Stimulated activated CD8-positive, alpha-beta memory T cell treated with anti-CD3 and anti-CD28 coated beads, Interleukin-4, amount 100 ng/mL, for 1 hour (primary cell): ENCODE measurements around the gene F2R.
"Not testable (repeated sequence)": the region's sequence is repeated elsewhere in the genome, so short reads cannot be mapped to it uniquely, and the experiment has no call there.

ENCODE experiments used
- DNase-seq, 2 donors: peaks; one replicate each; pipeline ENCODE4 v3.0.0-alpha.2; 2020; ENCODE audit warnings: low read depth in 2 of 2, low spot score in 1 of 2

Gene F2R

DNA sequence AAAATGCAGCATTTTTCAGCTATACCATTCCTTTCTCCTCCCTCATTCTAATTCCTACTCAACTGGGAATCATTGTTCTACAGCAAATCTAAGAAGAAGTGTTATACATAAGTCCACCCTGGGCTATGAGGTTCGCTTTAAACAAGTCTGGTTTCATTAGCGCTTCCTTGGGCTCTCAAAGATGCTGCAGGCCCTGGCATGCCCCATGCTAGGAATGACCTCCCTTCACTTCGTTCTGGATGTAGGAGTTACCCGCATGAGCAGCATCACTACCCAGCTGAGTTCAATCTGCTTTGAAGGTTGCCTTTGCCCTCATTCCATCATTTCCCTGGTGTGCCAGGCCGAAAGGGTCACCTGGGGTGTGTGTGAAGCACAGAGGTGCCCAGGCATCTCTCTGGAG, 35.4 kb downstream of the F2R start:
- no peak for DNase-seq

DNA sequence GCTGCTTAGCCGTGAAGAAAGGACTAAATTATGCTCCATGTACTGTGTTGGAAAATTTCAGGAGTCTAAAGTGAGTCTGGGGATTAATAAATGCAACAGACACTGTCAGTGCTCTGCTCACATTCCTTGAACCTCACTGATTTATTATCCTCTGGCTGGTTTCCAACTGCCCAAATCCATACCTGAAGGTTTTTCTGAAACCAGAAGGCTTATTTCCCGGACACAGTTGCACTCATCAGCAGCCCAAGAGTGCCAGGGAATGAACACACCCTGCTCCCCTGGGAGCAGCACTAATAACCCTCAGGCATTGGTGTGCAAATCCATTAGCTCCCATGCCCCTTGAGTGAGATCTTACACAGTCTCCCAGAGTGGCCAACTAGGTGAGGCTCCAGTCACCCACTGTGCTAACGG, 38.7 kb downstream of the F2R start:
- no peak for DNase-seq

DNA sequence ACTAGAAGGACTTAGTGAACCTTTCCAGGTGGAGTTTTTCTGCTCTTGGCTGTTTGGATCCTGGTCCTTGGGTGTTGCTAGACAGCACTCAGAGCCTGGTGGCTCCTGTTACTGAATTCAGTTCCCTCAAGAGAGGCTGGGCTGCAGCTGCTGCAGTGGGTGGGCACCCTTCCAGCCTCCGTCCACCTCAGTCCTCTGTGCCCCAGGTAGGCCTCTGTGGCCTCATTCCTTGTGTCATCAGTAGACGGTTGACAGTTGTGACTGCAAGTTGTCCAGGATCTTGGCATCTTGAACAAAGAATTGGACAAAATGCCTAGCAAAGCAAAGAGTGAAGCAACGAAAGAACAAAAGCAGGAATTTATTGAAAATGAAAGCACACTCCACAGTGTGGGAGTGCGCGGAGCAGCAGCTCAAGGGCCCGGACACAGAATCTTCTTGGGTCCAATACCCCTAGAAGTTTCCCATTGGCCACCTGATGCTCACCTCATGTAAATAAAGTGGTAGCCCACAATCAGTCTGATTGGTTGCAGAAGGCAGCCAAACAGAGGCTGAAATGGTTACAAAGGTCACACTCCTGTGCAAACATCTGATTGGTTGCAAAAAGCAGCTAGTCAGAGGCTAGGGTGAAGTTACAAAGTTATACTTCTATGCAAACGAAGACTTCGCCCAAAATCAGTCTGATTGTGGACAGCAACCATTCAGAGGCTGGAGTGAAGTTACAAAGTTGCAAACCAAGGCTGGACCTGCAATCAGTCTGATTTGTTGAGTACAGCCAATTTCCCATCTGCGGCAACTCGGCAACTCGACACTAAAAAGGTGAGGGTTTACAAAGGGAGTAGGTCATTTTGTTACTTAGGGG, 40.1 kb downstream of the F2R start:
- no peak for DNase-seq

DNA sequence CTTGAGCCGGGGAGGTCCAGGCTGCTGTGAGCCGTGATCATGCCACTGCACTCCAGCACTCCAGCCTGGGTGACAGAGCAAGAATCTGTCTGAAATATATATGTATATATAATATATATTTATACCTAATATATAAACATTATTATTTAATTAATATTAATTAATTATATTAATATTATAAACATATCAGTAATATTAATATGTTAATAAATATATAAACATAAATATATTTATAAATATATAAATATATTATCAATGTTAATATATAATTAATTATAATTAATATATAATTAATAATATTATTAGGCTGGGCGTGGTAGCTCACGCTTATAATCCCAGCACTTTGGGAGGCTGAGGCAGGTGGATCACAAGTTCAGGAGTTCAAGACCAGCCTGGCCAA, 41.1 kb downstream of the F2R start:
- no peak for DNase-seq

DNA sequence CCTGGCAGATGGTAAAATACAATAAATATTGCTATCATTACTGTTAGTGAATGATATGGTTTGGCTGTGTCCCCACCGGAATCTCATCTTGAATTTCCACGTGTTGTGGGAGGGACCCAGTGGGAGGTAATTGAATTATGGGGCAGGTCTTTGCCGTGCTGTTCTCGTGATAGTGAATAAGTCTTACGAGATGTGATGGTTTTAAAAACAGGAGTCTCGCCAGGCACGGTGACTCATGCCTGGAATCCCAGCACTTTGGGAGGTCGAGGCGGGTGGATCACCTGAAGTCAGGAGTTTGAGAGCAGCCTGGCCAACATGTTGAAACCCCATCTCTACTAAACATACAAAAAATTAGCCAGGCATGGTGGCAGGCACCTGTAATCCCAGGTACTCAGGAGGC, 45.2 kb downstream of the F2R start:
- not testable (repeated sequence) for DNase-seq

DNA sequence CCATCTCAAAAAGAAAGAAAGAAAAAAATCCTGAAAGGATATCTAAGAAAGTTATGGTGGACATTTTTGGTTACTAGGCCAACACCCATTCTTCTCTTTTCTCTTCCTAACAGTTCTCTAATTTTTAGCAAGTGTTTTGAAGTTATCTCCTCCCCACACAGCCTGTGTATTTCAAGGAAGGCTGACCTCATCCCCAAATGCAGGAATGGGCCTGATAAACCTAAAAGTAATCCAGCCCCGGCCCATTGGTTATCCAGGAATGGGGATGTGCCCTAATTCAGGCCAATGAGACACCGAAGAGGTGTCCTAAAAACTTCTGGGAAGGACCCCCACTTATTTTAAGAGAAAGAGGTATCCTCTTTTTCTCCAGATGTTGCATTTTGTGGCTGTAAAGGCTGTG, 46.6 kb downstream of the F2R start:
- no peak for DNase-seq

DNA sequence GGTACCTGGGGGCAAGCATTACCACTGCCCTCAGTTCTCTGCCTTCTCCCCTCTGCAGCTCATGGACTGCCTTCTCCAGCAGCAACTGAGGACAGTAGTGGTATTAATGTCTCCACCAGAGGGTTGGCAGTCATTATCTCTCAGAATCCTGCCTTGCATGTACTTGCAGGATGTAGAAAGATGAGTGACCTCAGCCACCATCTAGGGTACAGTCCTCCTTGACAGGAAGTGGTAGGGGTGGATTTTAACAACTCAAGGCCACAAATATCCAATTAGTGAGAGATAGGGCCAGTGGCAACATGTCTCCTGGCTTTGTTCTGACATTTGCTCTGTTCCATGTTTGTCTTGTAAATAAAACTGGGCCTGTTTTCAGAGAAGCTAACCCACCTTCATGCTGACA, 47.2 kb downstream of the F2R start:
- DNase-seq, result no peak

DNA sequence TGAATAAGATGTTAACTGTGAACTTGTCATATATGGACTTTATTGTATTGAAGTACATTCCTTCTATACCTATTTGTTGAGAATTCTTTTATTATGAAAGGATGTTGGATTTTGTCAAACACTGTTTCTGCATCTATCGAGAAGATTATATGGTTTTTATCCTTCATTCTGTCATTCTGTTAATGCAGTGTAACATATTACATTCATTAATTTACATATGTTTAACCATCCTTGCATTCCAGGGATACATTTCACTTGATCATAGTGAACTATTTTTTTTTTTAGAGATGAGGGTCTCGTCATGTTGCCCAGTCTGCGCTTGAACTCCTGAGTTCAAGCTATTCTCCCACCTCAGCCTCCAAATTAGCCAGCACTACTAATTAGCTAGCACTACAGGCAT, 48.4 kb downstream of the F2R start:
- no peak for DNase-seq

DNA sequence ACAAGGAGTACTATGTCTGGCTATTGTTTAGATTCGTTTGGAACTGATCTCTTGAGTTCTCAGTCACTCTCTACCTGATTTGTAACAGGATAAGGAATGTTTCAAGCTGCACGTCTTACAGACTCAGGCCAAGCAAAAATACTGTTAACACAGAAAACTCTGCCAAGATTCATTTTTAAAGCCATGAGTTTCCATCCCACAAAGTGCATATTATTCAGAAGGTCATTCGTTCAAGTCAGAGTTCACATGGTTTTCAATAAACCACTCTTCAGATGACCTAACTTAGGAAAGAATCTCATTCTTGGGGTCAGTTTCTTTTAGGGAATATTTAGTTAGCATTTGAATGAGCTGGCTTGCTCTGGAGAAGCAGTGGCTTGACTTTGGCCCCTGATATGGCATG, 49.3 kb downstream of the F2R start:
- no peak for DNase-seq

DNA sequence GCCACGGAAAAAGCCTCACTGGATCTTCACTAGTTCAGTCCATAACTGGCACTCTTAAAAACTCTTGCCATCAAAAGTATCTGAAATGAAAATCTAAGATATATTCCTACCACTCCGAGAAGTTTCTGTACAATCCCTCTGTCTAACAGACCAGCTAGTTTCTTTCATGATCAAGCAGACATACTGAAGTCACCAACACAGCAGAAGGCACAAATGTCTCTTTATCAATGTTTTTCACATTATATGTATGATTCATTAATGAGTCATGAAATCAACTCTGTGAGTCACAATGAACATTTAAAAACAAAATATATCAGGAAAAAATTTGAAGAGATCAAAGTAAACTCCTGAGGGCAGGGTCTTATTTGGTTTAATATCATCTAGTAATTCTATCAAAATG, 50.8 kb downstream of the F2R start:
- no peak for DNase-seq

DNA sequence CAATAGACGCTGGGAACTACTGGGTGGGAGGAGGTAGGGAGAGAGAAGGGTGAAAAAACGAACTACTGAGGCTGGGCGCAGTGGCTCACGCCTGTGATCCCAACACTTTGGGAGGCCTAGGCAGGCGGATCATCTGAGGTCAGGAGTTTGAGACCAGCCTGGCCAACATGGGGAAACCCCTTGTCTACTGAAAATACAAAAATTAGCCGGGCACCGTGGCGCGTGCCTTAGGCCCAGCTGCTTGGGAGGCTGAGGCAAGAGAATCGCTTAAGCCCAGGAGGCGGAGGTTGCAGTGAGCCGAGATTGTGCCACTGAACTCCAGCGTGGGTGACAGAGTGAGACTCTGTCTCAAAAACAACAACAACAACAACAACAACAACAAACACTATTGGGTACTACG, 55.1 kb downstream of the F2R start:
- not testable (repeated sequence) for DNase-seq

DNA sequence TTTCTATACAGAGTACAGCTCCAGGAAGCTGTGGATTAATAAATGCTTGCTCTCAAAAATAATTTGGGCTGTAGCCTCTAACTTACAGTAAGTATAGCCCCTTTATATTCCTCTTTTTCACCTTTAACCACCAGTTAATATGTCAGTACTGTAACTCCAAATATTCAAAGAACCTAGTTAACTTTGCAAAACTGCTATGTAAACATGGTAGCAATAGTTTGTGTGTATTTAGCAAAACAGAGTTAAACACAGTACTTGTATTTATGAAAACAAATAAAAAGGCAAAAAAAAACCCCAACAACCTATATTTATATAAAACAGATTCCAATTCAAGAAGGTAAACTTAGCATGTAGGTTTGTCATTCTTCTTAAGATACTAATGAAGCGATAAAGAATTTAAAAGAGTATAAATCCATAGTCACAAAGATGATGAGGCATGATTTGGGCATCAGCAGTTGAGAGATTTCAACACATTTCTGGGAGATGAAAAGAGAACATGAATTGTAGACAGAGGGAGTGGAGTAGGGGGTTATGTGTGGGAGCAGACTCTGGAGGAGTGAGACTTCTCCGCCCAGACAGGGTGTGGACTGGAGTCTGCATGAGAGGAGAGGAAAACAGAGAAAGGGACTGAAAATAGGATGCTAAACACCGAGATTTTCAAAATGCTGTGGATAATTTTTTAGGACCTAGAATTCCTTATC, 55.9 kb downstream of the F2R start:
- DNase-seq, result no peak

DNA sequence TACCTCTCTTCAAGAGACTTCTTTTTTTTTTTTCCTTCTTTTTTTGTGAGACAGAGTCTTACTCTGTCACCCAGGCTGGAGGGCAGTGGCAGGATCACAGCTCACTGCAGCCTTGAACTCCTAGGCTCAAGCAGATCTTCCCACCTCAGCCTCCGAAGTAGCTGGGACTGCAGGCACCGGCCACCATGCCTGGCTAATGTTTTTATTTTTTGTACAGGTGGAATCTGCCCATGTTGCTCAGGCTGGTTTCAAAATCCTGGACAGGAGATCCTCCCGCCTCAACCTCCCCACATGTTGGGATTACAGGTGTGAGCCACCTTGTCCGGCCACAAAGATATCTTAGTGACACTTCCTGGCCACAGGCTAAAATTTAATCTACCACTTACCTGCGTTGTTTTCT, 60.0 kb downstream of the F2R start:
- no peak for DNase-seq

DNA sequence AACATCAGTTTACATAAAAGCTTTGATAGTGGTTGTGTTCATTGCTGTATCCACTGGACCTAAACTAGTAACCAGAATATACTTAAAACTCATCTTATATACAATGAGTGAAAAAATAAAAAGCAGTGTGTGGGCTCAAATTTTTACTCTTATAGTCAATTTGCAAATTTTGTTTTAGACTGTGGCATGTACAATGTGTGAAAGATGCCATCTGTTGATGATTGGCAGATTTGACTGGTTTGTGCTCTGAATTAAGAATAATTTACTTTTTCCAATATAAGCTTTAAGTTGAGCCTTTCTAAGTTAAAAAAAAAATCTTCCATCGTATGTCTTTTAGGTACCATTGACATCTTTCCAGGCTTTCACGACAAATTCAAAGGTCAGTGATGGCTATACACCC, 60.5 kb downstream of the F2R start:
- no peak for DNase-seq

DNA sequence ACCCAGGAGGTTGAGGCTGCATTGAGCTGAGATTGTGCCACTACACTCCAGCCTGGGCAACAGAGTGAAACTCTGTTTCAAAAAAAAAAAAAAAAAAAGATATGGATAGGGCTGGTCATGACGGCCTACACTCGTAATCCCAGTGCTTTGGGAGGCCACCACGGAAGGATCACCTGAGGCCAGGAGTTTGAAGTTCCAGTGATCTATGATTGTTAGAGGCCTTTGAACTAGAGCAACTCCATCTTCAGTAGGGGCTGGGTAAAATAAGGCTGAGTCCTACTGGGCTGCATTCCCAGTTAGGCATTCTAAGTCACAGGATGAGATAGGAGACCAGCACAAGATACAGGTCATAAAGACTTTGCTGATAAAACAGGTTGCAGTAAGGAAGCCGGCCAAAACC, 64.7 kb downstream of the F2R start:
- DNase-seq, result not testable (repeated sequence)

DNA sequence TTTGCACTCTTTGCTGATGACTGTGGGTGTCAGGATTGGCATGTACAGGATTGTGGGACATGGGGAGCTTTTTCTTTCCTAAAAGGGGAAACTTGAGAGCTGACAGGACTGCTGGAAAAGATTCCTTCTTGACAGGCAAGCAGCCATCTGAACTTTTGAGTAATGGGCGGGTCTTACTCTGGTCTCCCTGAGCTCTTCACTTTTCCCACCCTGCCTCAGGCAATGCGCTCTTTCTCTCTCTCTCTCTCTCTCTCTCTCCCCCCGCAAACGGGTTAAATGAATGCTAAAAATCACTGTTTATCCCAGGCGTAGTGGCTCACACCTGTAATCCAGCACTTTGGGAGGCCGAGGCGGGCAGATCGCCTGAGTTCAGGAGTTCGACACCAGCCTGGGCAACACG, 65.8 kb downstream of the F2R start:
- no peak for DNase-seq

DNA sequence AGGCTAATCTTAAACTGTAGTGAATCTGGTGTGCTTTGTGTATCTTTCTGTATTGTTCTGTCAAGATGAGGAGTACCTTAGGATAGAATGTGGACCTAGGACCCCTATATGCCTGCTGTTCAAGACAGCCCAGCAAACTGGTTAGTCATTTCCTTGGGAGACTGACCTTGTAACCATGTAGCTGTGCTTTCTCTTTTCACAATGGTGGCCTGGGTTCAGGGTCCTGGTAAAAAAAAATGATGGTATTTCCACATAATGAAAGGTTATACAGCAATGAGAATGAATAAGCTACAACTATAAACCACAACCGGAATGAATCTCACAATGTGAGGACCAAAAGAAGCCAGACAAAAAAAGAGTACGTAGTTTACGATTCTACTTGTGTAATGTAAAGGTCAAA, 66.5 kb downstream of the F2R start:
- no peak for DNase-seq
